HepG2 (cell line): ENCODE measurements around the gene CEBPE. TPM values are rescaled to one million over a fixed set of nuclear protein-coding genes. Genes with fewer than 3 reads are reported as not detected.

ENCODE experiments used
- ATAC-seq: fragments of 200-7000 bp; cut with Tn5 transposase; 3 replicates; pipeline ENCODE4 v1.9.1; 2020; ENCODE audit warnings: mild to moderate bottlenecking, moderate library complexity
- BruUV-seq: library from RNA; stranded (reverse); fragments of 400-500 nt; replicated peaks from 2 replicates; lab custom pipeline; 2021; lab: Mats Ljungman, UMichigan
- CTCF ChIA-PET: fragments of 300-600 bp; formaldehyde crosslinking; extraction: SDS; loops from one replicate; lab custom pipeline; 2021; ENCODE audit warnings: low total read pairs, inconsistent platforms, low intra/inter-chr PET ratio; lab: Yijun Ruan, JAX
- POLR2A ChIA-PET: fragments of 350-600 bp; sonication (Branson Sonifier 250); formaldehyde crosslinking; loops from one replicate; lab custom pipeline; 2020; ENCODE audit warnings: antibody characterized with exemption, inconsistent platforms; lab: Yijun Ruan, JAX
- DNase-seq: peaks from one replicate; pipeline ENCODE4 v3.0.0-alpha.2; 2015; ENCODE audit warnings: low spot score
- FAIRE-seq: peaks from 3 replicates; lab custom pipeline; 2011; peaks lifted over from hg19 to GRCh38; lab: Jason Lieb, UNC
- H2AFZ ChIP-seq: one replicate; pipeline ENCODE4 v1.6.1; 2011; ENCODE audit warnings: low read length, inconsistent platforms
- H3K27ac ChIP-seq: fragments of 300-600 bp; 3 replicates; pipeline ENCODE4 v1.8.0; 2011; ENCODE audit warnings: mixed run types, mild to moderate bottlenecking, mixed read lengths, low read length, inconsistent platforms; ENCODE audit not compliant: insufficient read depth; ENCODE audit errors: extremely low read length
- H3K27me3 ChIP-seq, 2 experiments: fragments of 200-600 bp in 1 of 2; 2 replicates in 1 of 2; 3 replicates in 1 of 2; pipeline versions ENCODE4 v1.6.0 to v1.8.0; 2011; ENCODE audit warnings: low read length in 2 of 2, mild to moderate bottlenecking in 2 of 2, moderate library complexity in 2 of 2, inconsistent platforms in 1 of 2; ENCODE audit not compliant: insufficient read depth in 2 of 2, control insufficient read depth in 1 of 2
- H3K36me3 ChIP-seq, 2 experiments: fragments of 200-600 bp in 1 of 2; replicated peaks in 1 of 2; 2 replicates in 1 of 2; 3 replicates in 1 of 2; pipeline versions ENCODE4 v1.5.1 to v1.8.0; 2011; ENCODE audit warnings: low read length in 2 of 2, inconsistent platforms in 1 of 2; ENCODE audit not compliant: insufficient read depth in 2 of 2, control insufficient read depth in 1 of 2
- H3K4me1 ChIP-seq: 2 replicates; pipeline ENCODE4 v1.5.1; 2012; ENCODE audit warnings: low read length, inconsistent platforms; ENCODE audit not compliant: insufficient read depth
- H3K4me2 ChIP-seq: 2 replicates; pipeline ENCODE4 v1.6.0; 2011; ENCODE audit warnings: low read depth, low read length, inconsistent platforms
- H3K4me3 ChIP-seq, 3 experiments: fragments of 200-600 bp in 1 of 3; sonication (generic), shearing (Covaris generic) in 1 of 3; replicated peaks in 1 of 3; 2 replicates each; pipeline ENCODE4 v1.5.1; 2011 to 2016; ENCODE audit warnings: low read length in 3 of 3, inconsistent platforms in 2 of 3, low read depth in 2 of 3, mild to moderate bottlenecking in 2 of 3, control low read depth in 1 of 3, mixed read lengths in 1 of 3; ENCODE audit not compliant: insufficient read depth in 1 of 3
- H3K79me2 ChIP-seq: one replicate; pipeline ENCODE4 v1.6.1; 2011; ENCODE audit warnings: low read length, inconsistent platforms; ENCODE audit not compliant: insufficient read depth
- H3K9ac ChIP-seq: 2 replicates; pipeline ENCODE4 v1.6.0; 2011; ENCODE audit warnings: mild to moderate bottlenecking, low read depth, low read length, inconsistent platforms; ENCODE audit not compliant: insufficient read depth
- H3K9me3 ChIP-seq: 2 replicates; pipeline ENCODE4 v1.5.1; 2012; ENCODE audit warnings: mild to moderate bottlenecking, low read length
- H4K20me1 ChIP-seq: 2 replicates; pipeline ENCODE4 v1.6.0; 2011; ENCODE audit warnings: inconsistent platforms, mild to moderate bottlenecking, low read length, moderate library complexity; ENCODE audit not compliant: insufficient read depth
- AGO1 ChIP-seq: fragments of 200-400 bp; formaldehyde crosslinking; IDR thresholded peaks from 2 replicates; pipeline ENCODE4 v1.6.1; 2017; ENCODE audit warnings: mild to moderate bottlenecking, low read depth, low read length, moderate library complexity; ENCODE audit not compliant: poor library complexity, severe bottlenecking
- BRF2 ChIP-seq: sonication (generic); formaldehyde crosslinking; IDR thresholded peaks from 2 replicates; pipeline ENCODE4 v1.8.1; 2022; ENCODE audit warnings: mild to moderate bottlenecking, missing genetic modification reagents
- CHD2 ChIP-seq: IDR thresholded peaks from 2 replicates; pipeline ENCODE4 v1.6.1; 2011; ENCODE audit warnings: low read depth, low read length, improper control_type of control experiment
- ESRRA ChIP-seq: sonication (generic); formaldehyde crosslinking; IDR thresholded peaks from 2 replicates; pipeline ENCODE4 v1.5.1; 2020; ENCODE audit warnings: mild to moderate bottlenecking, low read depth, missing genetic modification reagents
- ETV5 ChIP-seq: IDR thresholded peaks from 2 replicates; pipeline ENCODE4 v1.6.1; 2018; ENCODE audit warnings: missing biosample characterization, missing genetic modification reagents, inconsistent platforms, borderline replicate concordance
- HHEX ChIP-seq: IDR thresholded peaks from 2 replicates; pipeline ENCODE4 v1.6.1; 2016; ENCODE audit warnings: control low read depth
- HNF4A ChIP-seq: sonication (generic); formaldehyde crosslinking; IDR thresholded peaks from 2 replicates; pipeline ENCODE4 v1.4.0; 2020; ENCODE audit warnings: missing genetic modification reagents
- MAZ ChIP-seq, 2 experiments: sonication (generic) in 1 of 2; formaldehyde crosslinking in 1 of 2; IDR thresholded peaks; 2 replicates each; pipeline versions ENCODE4 v1.5.0 to v1.6.1; 2012 to 2020; ENCODE audit warnings: low read depth in 2 of 2, mild to moderate bottlenecking in 2 of 2, borderline replicate concordance in 1 of 2, improper control_type of control experiment in 1 of 2, low read length in 1 of 2, missing genetic modification reagents in 1 of 2, moderate library complexity in 1 of 2
- PBX3 ChIP-seq: sonication (generic); formaldehyde crosslinking; IDR thresholded peaks from 2 replicates; pipeline ENCODE4 v1.8.1; 2023; ENCODE audit warnings: missing genetic modification reagents, inconsistent platforms, borderline replicate concordance
- PCBP2 ChIP-seq: fragments of 200-400 bp; formaldehyde crosslinking; optimal IDR thresholded peaks from 2 replicates; pipeline ENCODE3; 2018; ENCODE audit warnings: low read length, low read depth; ENCODE audit not compliant: poor library complexity, severe bottlenecking
- REST ChIP-seq, 2 experiments: IDR thresholded peaks; 2 replicates each; pipeline ENCODE4 v1.6.1; 2011 to 2012; ENCODE audit warnings: low read length in 2 of 2, borderline replicate concordance in 1 of 2, low read depth in 1 of 2, mild to moderate bottlenecking in 1 of 2, moderate library complexity in 1 of 2
- RORA ChIP-seq: sonication (generic); formaldehyde crosslinking; IDR thresholded peaks from 2 replicates; pipeline ENCODE4 v1.5.0; 2020; ENCODE audit warnings: mild to moderate bottlenecking, missing genetic modification reagents, moderate library complexity
- TBX2 ChIP-seq: sonication (generic); formaldehyde crosslinking; IDR thresholded peaks from 2 replicates; pipeline ENCODE4 v1.5.0; 2020; ENCODE audit warnings: missing genetic modification reagents, mild to moderate bottlenecking, borderline replicate concordance
- ZBTB14 ChIP-seq: sonication (generic); formaldehyde crosslinking; IDR thresholded peaks from 2 replicates; pipeline ENCODE4 v1.4.0; 2020; ENCODE audit warnings: missing genetic modification reagents
- ZMYM4 ChIP-seq: sonication (generic); formaldehyde crosslinking; IDR thresholded peaks from 2 replicates; pipeline ENCODE4 v1.8.1; 2023; ENCODE audit warnings: mild to moderate bottlenecking, missing genetic modification reagents
- ZNF616 ChIP-seq: sonication (generic); formaldehyde crosslinking; IDR thresholded peaks from 2 replicates; pipeline ENCODE4 v1.5.0; 2020; ENCODE audit warnings: low read depth, mild to moderate bottlenecking, missing genetic modification reagents
- ZNF720 ChIP-seq: sonication (generic); formaldehyde crosslinking; IDR thresholded peaks from 2 replicates; pipeline ENCODE4 v1.4.0; 2020; ENCODE audit warnings: missing genetic modification reagents
- ZSCAN12 ChIP-seq: sonication (generic); formaldehyde crosslinking; IDR thresholded peaks from 2 replicates; pipeline ENCODE4 v1.9.0; 2021; ENCODE audit warnings: mild to moderate bottlenecking, missing genetic modification reagents
- whole genome bisulfite sequencing: methylation state at CpG from one replicate; pipeline ENCODE4 v1.1.6; 2017; ENCODE audit warnings: low lambda C conversion rate; 5-methylcytosine and 5-hydroxymethylcytosine counted together
- in situ Hi-C: cut with HindIII; loops from 2 replicates; pipeline ENCODE4 v1.10.0; 2017; ENCODE audit warnings: low pct_unique_long_range_greater_than_20kb; ENCODE audit not compliant: extremely low pct_ligation_motif_present
- intact Hi-C: fragments of 100-400 bp; cut with micrococcal nuclease; formaldehyde crosslinking; loops from one replicate; pipeline ENCODE4 v1.10.0; 2022; ENCODE audit not compliant: unreplicated experiment
- polyA plus RNA-seq, 8 experiments: library from polyadenylated mRNA; depleted of rRNA in 3 of 8; stranded (reverse) in 7 of 8; unstranded in 1 of 8; fragments of >200 nt; fragmentation: Illumina TruSeq in 4 of 8; extraction: Trizol in 4 of 8; gene quantifications; 2 replicates each; pipeline versions ENCODE4 v1.2.1 to v1.2.3, GENCODE V29; 2011 to 2016; ENCODE audit warnings: low read depth in 4 of 8, missing spikeins in 1 of 8, mixed read lengths in 1 of 8; ENCODE audit not compliant: insufficient read depth in 1 of 8
- total RNA-seq, 5 experiments: library from RNA; depleted of rRNA; stranded (reverse); fragments of >200 nt; fragmentation: Illumina TruSeq; extraction: Trizol; gene quantifications; 2 replicates each; pipeline ENCODE4 v1.2.3, GENCODE V29; 2016; ENCODE audit warnings: low read depth in 1 of 5

The CEBPE gene
- total and polyA plus RNA-seq, 2 of the 13 experiments (the other 11 are each of a cell fraction or from before 2014, with no cell fraction given) = 0.09 to 0.11 TPM

GRCh38 chr14:23114120-23114458, 5.0 kb downstream of the CEBPE start:
- ChIA-PET POLR2A (interaction anchor here (1.0 to 6.6 kb wide), 4 partner anchors 16 to 207 kb away, joined by 3 to 66 read pairs (median 6); partner anchors contain the start of genes ACIN1, C14orf119 and PABPN1), CTCF (no interaction called here)
- FAIRE-seq = no peak
- BruUV-seq = no TSS peak
- Histone ChIP-seq H3K4me3 (peak overlapping the region in 2 of 3 experiments; percentile 4 to 42; a peak in 2 of 6 replicates), H3K9ac (no peak overlapping the region), H2AFZ (peak overlapping the region; percentile 59), H3K4me2 (peak overlapping the region; percentile 64), H3K79me2 (no peaks in the 10 kb centered on the region), H4K20me1 (no peaks in the 10 kb centered on the region), H3K4me1 (peaks cover 38% of the 10 kb centered on the region), H3K27ac (no peak overlapping the region), H3K27me3 (peaks cover 49 to 94% of the 10 kb centered on the region in 2 experiments), H3K9me3 (no peaks in the 10 kb centered on the region), H3K36me3 (no peaks in the 10 kb centered on the region)
- under 1% methylated on average over 5 of the region's 5 CpGs for WGBS
- intact Hi-C loops = no loop called here
- DNase-seq = no peak
- peak; percentile 7 for ATAC-seq
- in situ Hi-C loops = no loop called here
- TF ChIP-seq CHD2 (no peak), ZNF720 (CRISPR knock-in tag) (no peak), AGO1 (no peak), MAZ (IDR thresholded peaks at IDR 0.05; ENCODE audit: borderline replicate concordance, low read depth, low read length) (no peak), MAZ (CRISPR knock-in tag; IDR thresholded peaks at IDR 0.05; ENCODE audit: low read depth) (no peak), ZMYM4 (CRISPR knock-in tag) (no peak), ZBTB14 (CRISPR knock-in tag) (no peak), PCBP2 (no peak), HNF4A (CRISPR knock-in tag) (0 out of 2 replicates have a peak, but pooled peaks have one; percentile 8), BRF2 (no peak), REST (IDR thresholded peaks at IDR 0.05; ENCODE audit: borderline replicate concordance in 1 of 2, low read depth in 1 of 2, low read length in 2 of 2) (no peak), ETV5 (CRISPR knock-in tag) (no peak), RORA (CRISPR knock-in tag) (no peak), ESRRA (CRISPR knock-in tag) (0 out of 2 replicates have a peak, but pooled peaks have one; percentile 16), ZSCAN12 (CRISPR knock-in tag) (no peak), PBX3 (no peak), ZNF616 (CRISPR knock-in tag) (no peak), TBX2 (CRISPR knock-in tag) (0 out of 2 replicates have a peak, but pooled peaks have one; percentile 5), HHEX (CRISPR knock-in tag) (no peak)
